NCI-H1092 (cell line): ENCODE results near the gene RNF141.

Experiments
- DNase-seq: peaks from one replicate; lab custom pipeline; 2025; lab: John Stamatoyannopoulos, UW

RNF141 gene

DNA sequence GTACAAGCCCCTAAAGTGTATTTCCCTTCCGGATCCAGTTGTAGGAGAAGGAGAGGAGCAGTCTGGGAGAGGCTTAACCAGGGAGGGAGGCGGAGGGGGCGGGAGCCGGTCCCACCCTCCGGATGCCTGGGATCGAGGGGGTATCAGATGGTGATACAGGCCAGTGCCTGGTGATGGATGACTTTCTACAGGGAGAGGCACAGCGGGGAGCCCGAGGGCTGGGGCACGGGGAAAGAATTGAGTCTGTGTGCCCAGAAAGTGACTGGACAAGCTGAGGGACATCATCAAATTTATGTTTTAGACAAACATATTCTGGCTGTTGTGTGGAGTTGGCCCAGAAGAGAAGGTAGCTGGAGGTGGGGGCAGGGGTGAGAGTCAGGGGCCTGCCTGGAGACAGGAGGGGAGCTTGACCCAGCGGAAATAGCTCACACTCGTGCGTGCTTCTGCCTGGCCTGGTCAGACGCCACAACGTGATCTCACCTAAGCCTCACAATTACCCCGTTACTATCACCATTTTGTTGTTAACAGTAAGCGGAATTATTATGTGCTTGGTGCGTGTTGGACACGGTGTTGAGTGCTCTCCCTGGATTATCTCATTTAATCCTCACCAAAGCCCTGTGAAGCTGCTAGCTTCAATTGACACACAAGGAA, 43.5 kb downstream of the RNF141 start:
- no peak for DNase-seq

- DNase-seq = no peak
Measured at GRCh38 chr11:10496296-10496936, 44.6 kb downstream of the RNF141 start.

DNA sequence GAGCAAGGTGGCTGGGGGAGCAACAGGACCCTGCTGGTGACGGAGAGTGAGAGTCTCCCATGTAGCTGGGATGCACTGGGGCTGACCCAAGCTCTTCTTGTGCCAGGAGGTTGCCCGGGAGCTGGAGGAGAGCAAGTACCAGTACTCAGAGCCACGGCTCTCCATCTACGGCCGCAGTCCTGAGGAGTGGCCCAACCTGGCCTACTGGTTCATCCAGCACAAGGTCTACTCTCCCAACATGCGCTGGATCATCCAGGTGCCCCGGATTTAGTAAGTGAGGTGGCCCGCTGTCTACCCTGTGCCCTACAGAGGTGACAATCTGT, 45.6 kb downstream of the RNF141 start:
- DNase-seq = no peak

DNA sequence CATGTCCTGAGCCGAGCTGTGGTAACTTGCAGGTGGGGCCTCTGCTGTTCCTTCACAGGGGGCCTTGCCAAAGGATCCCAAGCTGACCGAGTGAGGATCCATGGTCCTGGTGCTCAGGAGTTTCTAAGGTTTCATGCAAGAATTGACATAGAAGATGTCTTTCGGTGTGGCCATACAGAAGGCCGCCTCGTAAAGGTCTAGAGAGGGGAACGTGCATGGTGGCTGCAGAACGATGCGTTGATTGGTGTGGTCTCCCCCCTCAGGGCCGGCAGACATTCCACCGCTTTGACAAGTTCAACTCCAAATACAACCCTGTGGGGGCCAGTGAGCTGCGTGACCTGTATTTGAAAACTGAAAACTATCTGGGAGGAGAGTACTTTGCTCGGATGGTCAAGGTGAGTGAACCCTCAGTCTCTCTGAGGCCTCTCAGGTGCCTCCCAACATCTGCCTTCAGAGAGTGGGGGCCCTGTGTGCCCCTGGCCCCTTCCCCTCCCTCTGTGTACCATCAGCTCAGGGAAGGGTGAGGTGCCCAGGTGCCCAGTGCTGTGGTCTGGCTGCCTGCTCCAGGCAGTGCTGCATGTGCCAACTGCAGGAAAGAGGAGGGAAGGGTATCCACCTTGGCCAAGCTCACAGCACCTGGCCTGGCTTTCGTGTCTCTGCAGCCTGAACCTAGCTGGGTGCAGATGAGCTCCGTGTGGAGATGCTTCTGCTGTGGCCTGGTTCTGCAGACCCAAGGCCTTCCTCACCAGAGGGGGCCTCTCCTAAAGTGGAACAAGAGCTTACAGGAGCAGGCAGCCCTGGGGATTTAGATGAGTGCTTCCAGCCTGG, 46.1 kb downstream of the RNF141 start:
- DNase-seq = no peak

GRCh38 chr11:10493041-10493663, 47.8 kb downstream of the RNF141 start:
- DNase-seq = no peak

DNA sequence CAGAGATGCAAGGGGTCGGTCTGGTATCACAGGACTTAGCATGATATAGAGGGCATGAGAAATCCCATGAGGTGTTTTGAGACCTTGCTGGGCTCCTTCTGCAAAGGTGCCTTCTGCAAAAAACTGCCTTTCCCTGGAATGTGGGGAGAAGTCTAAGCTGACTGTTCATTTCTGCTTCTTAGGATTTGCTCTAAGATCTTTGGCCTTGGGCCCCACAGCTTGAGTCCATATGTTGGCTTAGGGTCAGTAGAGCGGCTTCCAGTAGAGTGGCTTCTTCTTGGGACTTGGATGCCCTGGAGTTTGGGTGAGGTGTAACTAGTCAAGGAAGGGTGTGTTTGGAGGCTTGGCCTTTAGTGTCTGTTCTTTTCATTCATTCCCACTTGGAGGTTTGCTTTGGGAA, 48.9 kb downstream of the RNF141 start:
- no peak for DNase-seq

DNA sequence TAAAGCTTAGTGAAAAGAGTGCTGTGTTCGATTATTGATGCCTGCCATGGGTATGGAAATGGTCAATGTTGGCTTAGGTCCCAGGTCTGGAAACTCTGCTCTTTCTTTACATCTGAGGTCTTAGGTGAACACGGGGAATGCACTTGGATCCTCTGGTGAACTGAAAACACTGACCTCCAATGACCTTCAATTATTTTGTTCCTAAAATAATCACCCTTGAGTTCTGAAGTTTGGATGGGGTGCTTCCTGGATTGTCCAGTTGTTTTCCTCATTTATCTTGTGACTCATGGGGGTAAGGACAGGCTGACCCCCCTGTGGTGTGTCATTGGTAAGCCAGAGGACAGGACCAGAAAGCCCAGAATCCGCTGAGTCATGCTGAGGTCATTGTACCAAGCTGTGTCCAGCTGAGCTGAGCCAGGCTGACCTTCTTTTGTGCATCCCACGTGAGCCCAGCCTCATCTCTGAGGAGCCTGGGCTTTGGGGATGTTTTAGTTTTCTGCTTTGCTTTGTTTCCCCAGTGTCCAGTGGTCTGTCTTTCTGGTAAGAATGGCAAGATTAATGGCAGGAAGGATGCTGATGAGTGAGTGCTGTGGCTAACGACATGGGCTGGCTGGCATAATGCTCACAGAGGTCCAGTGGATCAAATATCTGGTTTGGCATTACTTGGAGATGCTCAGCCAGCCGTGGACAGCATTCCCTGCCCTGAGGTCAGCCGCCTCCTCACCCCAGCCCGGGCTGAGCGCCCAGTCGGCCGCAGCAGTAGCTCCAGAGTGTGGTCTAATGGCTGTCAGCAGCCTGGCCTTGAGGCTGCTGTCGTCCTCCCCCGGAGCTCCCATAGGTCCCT, 50.4 kb downstream of the RNF141 start:
- no peak for DNase-seq

- no peak for DNase-seq
Measured at GRCh38 chr11:10490032-10490397, 51.0 kb downstream of the RNF141 start.

GRCh38 chr11:10488934-10489691, 51.9 kb downstream of the RNF141 start:
- no peak for DNase-seq

DNA sequence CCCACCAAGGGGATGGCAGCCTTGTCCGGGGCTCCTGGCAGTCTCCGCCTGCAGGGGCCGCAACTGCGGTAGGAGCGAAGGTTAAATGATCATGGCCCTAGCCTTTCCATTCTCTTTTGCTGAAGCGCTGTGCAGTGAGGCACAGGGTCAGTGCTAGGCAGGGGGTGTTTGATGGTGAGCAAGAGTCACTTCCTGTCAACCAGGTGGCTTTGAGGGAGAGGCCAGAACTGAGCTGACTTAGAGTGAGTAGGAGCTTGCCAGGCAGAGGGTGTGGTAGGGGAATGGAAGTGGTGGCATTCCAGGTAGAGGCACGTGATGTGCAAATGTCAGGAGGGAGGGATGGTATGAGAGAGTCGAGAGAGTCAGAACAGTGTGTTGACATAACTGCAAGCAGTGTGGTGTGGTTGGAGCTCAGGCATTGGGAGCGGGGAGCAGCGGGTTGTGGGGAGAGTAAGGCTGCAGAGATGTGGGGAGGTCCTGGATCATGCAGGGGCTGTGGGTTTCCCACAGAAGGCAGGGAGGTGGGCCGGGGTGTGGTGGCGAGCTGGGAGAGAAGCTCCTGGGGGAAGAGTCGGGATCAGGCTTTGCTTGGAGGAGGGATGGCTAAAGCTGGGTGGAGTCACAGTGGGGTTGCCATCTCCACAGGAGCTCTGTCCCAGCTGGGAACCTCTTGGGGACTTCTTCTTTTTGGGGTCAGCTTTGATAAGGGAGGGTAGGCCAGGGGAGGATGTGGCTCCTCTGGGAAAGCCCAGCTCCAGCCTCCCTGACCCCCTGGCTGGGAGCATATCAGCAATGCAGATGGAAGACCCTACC, 52.7 kb downstream of the RNF141 start:
- DNase-seq = no peak

- no peak for DNase-seq
Measured at GRCh38 chr11:10487002-10487647, 53.9 kb downstream of the RNF141 start.

- DNase-seq = no peak
Measured at GRCh38 chr11:10486161-10486840, 54.7 kb downstream of the RNF141 start.

DNA sequence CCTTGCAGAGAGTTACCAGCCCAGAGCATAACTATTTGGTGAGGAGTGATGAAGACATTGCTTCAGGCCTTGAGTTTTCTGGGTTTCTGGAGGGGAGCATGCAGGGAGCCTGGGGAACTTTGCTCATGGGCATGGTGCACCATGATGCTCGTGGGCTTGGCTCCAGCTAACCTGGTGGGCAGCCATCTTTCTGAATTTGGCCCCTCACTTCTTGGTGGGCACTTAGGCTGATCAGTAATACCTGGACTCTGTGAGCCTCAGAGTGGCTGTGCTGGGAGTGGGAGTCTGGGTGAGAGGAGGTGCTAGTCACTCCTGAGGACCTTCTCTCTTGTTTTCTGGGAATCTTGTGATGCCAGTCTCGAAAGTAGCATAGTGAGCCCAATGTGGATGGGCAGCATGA, 55.3 kb downstream of the RNF141 start:
- DNase-seq = no peak

DNA sequence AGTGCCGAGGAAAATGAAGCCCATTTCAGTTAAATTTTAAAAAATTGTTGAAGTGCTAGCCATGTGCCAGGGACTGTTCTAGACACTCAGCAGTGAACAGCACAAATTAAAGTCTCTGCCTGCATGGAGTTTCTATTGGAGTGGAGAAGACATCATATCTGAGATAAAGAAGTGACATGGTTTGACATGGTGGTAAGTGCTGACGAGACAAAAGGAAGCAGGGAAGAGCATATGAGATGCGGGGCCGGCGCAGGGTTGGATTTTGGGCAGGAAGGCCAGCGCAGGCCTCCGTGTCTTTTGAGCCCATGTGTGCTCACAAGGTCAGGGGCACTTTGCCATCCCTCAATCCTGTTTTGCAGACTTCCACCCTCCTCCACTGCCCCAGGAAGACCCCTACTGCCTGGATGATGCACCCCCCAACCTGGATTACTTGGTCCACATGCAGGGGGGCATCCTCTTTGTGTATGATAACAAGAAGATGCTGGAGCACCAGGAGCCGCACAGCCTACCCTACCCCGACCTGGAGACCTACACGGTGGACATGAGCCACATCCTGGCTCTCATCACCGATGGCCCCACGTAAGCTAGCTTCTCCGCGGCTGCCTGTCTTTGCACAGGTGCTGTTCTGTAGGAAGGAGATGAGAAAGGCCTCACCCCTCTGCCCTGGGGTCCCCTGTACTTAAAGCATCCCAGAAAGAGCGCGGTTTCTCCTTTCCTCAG, 56.4 kb downstream of the RNF141 start:
- DNase-seq = no peak

DNA sequence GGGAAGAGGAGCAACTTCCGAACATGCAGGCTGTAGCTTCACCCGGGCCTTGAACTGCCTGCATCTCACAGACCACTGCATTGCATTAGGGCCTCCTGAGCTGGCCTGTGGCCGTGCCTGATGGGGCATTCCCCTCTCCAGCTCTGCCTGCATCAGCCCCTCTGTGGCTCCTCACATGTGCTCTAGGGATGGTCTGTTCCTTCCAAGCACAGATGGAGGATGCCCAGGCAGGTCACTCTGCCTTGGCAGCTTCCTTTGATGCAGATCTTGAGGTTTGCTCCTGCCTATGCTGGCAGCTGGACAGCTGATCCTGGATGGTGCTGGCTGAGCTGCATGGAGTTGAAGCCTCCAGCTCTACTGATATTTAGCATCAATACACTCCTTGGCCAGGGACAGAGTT, 57.4 kb downstream of the RNF141 start:
- DNase-seq = no peak

- DNase-seq = no peak
Measured at GRCh38 chr11:10483174-10483573, 57.8 kb downstream of the RNF141 start.

GRCh38 chr11:10481560-10482349, 59.2 kb downstream of the RNF141 start:
- no peak for DNase-seq

- DNase-seq = no peak
Measured at GRCh38 chr11:10480760-10481159, 60.2 kb downstream of the RNF141 start.
